Endothelial cell (in vitro differentiated cells): ENCODE results near the gene TESMIN. TPM values are rescaled to one million over a fixed set of nuclear protein-coding genes. Genes with fewer than 3 reads are reported as not detected.

Experiments
- DNase-seq: peaks from one replicate; pipeline ENCODE4 v3.0.0; 2021; ENCODE audit warnings: low spot score
- H3K27ac Mint-ChIP-seq: one replicate; pipeline ENCODE4 v1.8.0; 2021; ENCODE audit warnings: mixed read lengths, inconsistent platforms; ENCODE audit not compliant: unreplicated experiment
- H3K27me3 Mint-ChIP-seq: one replicate; pipeline ENCODE4 v1.8.0; 2021; ENCODE audit warnings: mild to moderate bottlenecking, moderate library complexity, mixed read lengths, inconsistent platforms; ENCODE audit not compliant: unreplicated experiment
- H3K36me3 Mint-ChIP-seq: one replicate; pipeline ENCODE4 v1.8.0; 2021; ENCODE audit warnings: mild to moderate bottlenecking, low read depth, mixed read lengths, inconsistent platforms; ENCODE audit not compliant: unreplicated experiment
- H3K4me1 Mint-ChIP-seq: one replicate; pipeline ENCODE4 v1.8.0; 2021; ENCODE audit warnings: mild to moderate bottlenecking, mixed read lengths, inconsistent platforms; ENCODE audit not compliant: unreplicated experiment
- H3K4me3 Mint-ChIP-seq: one replicate; pipeline ENCODE4 v1.8.0; 2021; ENCODE audit warnings: mild to moderate bottlenecking, mixed read lengths, inconsistent platforms; ENCODE audit not compliant: unreplicated experiment
- H3K9me3 Mint-ChIP-seq: one replicate; pipeline ENCODE4 v1.8.0; 2021; ENCODE audit warnings: mixed read lengths, inconsistent platforms; ENCODE audit not compliant: unreplicated experiment
- CTCF ChIP-seq: fragments of 200-600 bp; sonication (generic); IDR thresholded peaks from one replicate; pipeline ENCODE4 v1.5.0; 2021; ENCODE audit warnings: antibody characterized with exemption; ENCODE audit not compliant: unreplicated experiment
- total RNA-seq: library from RNA; stranded (reverse); fragmentation: NEBNext Ultra II Directional; extraction: Animal tissue kit (Norgen Biotek cat#: 25700); gene quantifications from one replicate; pipeline ENCODE4 v1.2.1, GENCODE V29; 2021; ENCODE audit not compliant: unreplicated experiment

Gene TESMIN
- total RNA-seq, 1 donor from 2014 or later = 3.4 TPM

GRCh38 chr11:68756171-68756766 lies 4.9 kb upstream of the TESMIN start:
- no peaks in the 10 kb centered on the region for H3K9me3 Mint-ChIP-seq
- H3K27ac Mint-ChIP-seq = no peak overlapping the region
- TF ChIP-seq CTCF = no peak
- peaks cover 2% of the 10 kb centered on the region for H3K4me1 Mint-ChIP-seq
- no peak for DNase-seq
- H3K27me3 Mint-ChIP-seq = peaks cover 5% of the 10 kb centered on the region
- H3K4me3 Mint-ChIP-seq = no peak overlapping the region
- H3K36me3 Mint-ChIP-seq = no peaks in the 10 kb centered on the region

- TF ChIP-seq CTCF = no peak
- no peaks in the 10 kb centered on the region for H3K9me3 Mint-ChIP-seq
- H3K27me3 Mint-ChIP-seq = peaks cover 8% of the 10 kb centered on the region
Observed at GRCh38 chr11:68753300-68753699, 2.0 kb upstream of the TESMIN start.

GRCh38 chr11:68751004-68751325 lies 355 bp downstream of the TESMIN start:
- no peaks in the 10 kb centered on the region for H3K36me3 Mint-ChIP-seq
- H3K4me1 Mint-ChIP-seq = peaks cover 11% of the 10 kb centered on the region
- H3K27ac Mint-ChIP-seq = no peak overlapping the region
- H3K4me3 Mint-ChIP-seq = no peak overlapping the region
- no peaks in the 10 kb centered on the region for H3K9me3 Mint-ChIP-seq
- peaks cover 3% of the 10 kb centered on the region for H3K27me3 Mint-ChIP-seq
- DNase-seq = no peak
- no peak for TF ChIP-seq CTCF

More at GRCh38 chr11:68753300-68753699, 2.0 kb upstream of the TESMIN start:
- Mint-ChIP-seq H3K27ac (no peak overlapping the region), H3K36me3 (no peaks in the 10 kb centered on the region), H3K4me1 (peaks cover 11% of the 10 kb centered on the region), H3K4me3 (no peak overlapping the region)
- DNase-seq = no peak

GRCh38 chr11:68750195-68751003 lies 921 bp downstream of the TESMIN start:
- Mint-ChIP-seq H3K4me1 (peaks cover 11% of the 10 kb centered on the region), H3K27ac (no peak overlapping the region), H3K36me3 (no peaks in the 10 kb centered on the region), H3K9me3 (no peaks in the 10 kb centered on the region), H3K27me3 (peaks cover 3% of the 10 kb centered on the region), H3K4me3 (no peak overlapping the region)
- TF ChIP-seq CTCF = no peak
- DNase-seq = peak; percentile 41
